HG02938 (cell line): ENCODE measurements around the gene DDB1.

Experiments used
- ATAC-seq: cut with Tn5 transposase; IDR thresholded peaks from one replicate; pipeline ENCODE4 v1.9.1; 2021; ENCODE audit warnings: mild to moderate bottlenecking, moderate library complexity; ENCODE audit not compliant: unreplicated experiment

DDB1 gene

GRCh38 chr11:61298663-61299244, 34.2 kb downstream of the DDB1 start:
- ATAC-seq = no peak

- ATAC-seq = no peak
Observed at GRCh38 chr11:61297746-61298145, 35.2 kb downstream of the DDB1 start.

- ATAC-seq = no peak
Observed at GRCh38 chr11:61297341-61297740, 35.6 kb downstream of the DDB1 start.

DNA sequence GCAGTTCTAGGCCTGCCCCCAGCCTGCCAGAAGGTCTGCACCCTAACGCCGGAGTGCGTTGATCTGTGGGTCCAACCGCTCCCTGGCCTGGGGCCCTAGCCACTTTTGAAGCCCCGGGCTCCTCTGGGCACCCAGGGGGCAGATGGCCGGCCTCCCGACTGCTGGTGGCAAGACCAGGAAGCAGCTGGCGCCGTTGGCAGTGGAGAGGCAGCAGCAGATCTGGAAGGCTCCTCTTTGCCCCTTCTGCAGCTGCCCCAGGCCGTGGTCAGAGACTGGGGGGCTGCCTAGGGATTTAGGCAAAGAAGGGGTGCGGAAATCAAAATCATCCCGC, 37.3 kb downstream of the DDB1 start:
- ATAC-seq = no peak

GRCh38 chr11:61294717-61295595, 37.9 kb downstream of the DDB1 start, which contains the start of gene VWCE:
Gene VWCE, minus strand, starts transcription at chr11:61295316. Its CDS starts 279 bp downstream, at chr11:61295037.
- ATAC-seq = peak; percentile 69

GRCh38 chr11:61293867-61294716, 38.8 kb downstream of the DDB1 start:
- peak; percentile 22 for ATAC-seq

- no peak for ATAC-seq
Observed at GRCh38 chr11:61292356-61292755, 40.5 kb downstream of the DDB1 start.

- ATAC-seq = no peak
Observed at GRCh38 chr11:61290905-61291690, 41.8 kb downstream of the DDB1 start.

GRCh38 chr11:61287338-61287977, 45.4 kb downstream of the DDB1 start:
- no peak for ATAC-seq

GRCh38 chr11:61283613-61284012, 49.3 kb downstream of the DDB1 start:
- no peak for ATAC-seq

GRCh38 chr11:61281581-61282250, 51.2 kb downstream of the DDB1 start:
- no peak for ATAC-seq

DNA sequence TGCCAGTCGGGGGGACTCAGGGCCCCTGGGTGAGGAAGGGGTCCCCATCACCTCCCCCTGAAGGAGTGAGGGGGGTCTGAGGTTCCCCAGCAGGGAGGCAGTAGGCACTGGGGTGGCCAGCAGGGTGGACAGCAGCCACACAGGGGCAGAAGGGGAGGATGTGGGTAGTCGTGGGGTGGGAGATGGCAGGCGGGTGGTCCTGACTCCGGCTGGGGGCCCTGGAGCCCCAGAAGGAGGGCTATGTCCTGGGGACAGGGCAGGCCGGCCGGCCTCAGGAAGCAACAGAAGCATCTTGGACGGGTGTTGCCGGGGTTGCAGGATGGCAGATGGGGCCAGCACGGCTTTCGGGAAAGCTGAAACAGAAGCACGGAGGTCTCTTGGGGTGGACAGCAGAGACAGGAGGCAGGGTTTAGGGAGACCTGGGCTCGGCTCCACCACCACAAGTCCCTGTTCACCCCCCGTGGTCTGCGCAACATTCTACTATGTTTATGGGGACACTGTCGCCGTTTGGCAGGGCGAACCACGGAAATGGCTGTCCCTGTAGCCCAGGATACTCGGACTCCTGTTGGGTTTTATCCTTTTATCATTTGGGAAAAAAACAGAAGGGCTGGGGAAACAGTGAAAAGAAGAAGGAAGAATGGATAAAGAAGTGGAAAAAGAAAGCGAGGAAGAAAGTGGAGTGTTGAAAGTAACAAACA, 51.9 kb downstream of the DDB1 start:
- no peak for ATAC-seq

GRCh38 chr11:61279934-61280659, 52.8 kb downstream of the DDB1 start:
- ATAC-seq = no peak

DNA sequence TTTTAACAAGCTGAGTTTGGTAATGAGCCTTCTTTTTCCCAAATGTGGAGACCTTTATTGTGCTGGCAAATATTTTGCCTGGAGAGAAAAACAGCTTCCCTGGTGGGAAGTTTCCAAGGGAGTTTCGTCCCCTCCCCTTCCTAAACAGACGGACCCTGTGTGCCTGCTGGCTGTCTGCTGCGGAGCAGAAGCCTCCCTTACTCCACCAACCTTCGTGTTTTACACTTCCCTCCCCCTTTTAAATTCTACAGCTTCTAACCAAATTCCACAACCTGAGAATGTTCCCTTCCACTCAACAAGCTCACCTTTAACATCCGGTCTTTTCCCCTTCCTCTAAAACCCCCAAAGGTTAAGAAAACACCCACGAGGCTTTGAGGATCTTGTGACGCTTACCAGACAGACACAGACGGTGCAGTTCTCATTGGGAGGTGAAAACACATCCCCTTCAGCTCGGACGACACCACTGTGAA, 54.9 kb downstream of the DDB1 start:
- ATAC-seq = no peak

GRCh38 chr11:61277186-61278000, 55.5 kb downstream of the DDB1 start:
- no peak for ATAC-seq

- no peak for ATAC-seq
Observed at GRCh38 chr11:61275191-61275590, 57.7 kb downstream of the DDB1 start.

GRCh38 chr11:61274084-61274483, 58.8 kb downstream of the DDB1 start:
- ATAC-seq = no peak
